ENCODE measurements around the gene HELB.
A peak's percentile ranks its signal among the peaks of the same experiment; 100 is the strongest.

GRCh38 chr12:66269757-66270383, 32.4 kb upstream of the HELB start:
- TF ChIP-seq CTCF (IDR thresholded peaks at IDR 0.05) (peak; percentile 38 to 72 (median 60)), POLR2A (IDR thresholded peaks at IDR 0.05) (no peak)
